Stimulated activated naive CD8-positive, alpha-beta T cell treated with anti-CD3 and anti-CD28 coated beads, Interleukin-15, Interleukin-2, amounts not matched to agents 100 U/mL and 50 U/mL, for 24 hours (primary cell): ENCODE results near the gene GALNT2.

Experiments used
- ATAC-seq: fragments of 150-1000 bp; cut with Tn5 transposase; one replicate; pipeline ENCODE4 v1.10.0; 2021
- DNase-seq: peaks from one replicate; pipeline ENCODE4 v3.0.0; 2021

GALNT2 gene

GRCh38 chr1:230066466-230067404 is at the start of gene GALNT2:
Gene GALNT2 (plus strand): TSS chr1:230067238. CDS start chr1:230067281, 43 bp downstream.
- DNase-seq: peak; percentile 90
- peak; percentile 93 for ATAC-seq

GRCh38 chr1:230020451-230020850 is 46.6 kb upstream of the GALNT2 start:
- ATAC-seq (no peak), DNase-seq (no peak)

GRCh38 chr1:230022666-230023380 is 44.2 kb upstream of the GALNT2 start:
- ATAC-seq: no peak
- no peak for DNase-seq

- DNase-seq (no peak), ATAC-seq (no peak)
Observed at GRCh38 chr1:230025686-230026085, 41.4 kb upstream of the GALNT2 start.

- DNase-seq: no peak
- no peak for ATAC-seq
Observed at GRCh38 chr1:230026139-230026538, 40.9 kb upstream of the GALNT2 start.

- no peak for DNase-seq
- no peak for ATAC-seq
Observed at GRCh38 chr1:230026572-230026971, 40.5 kb upstream of the GALNT2 start.

- ATAC-seq (no peak), DNase-seq (no peak)
Observed at GRCh38 chr1:230028602-230029223, 38.3 kb upstream of the GALNT2 start.

- DNase-seq (no peak), ATAC-seq (no peak)
Observed at GRCh38 chr1:230029244-230029941, 37.6 kb upstream of the GALNT2 start.

GRCh38 chr1:230030122-230030821 is 36.8 kb upstream of the GALNT2 start:
- DNase-seq (no peak), ATAC-seq (no peak)

GRCh38 chr1:230031131-230031530 is 35.9 kb upstream of the GALNT2 start:
- ATAC-seq (peak; percentile 79), DNase-seq (no peak)

- DNase-seq (no peak), ATAC-seq (no peak)
Observed at GRCh38 chr1:230032516-230033281, 34.3 kb upstream of the GALNT2 start.

GRCh38 chr1:230037261-230037660 is 29.8 kb upstream of the GALNT2 start:
- DNase-seq (no peak), ATAC-seq (no peak)

GRCh38 chr1:230040440-230040839 is 26.6 kb upstream of the GALNT2 start:
- ATAC-seq: no peak
- DNase-seq: no peak

GRCh38 chr1:230043081-230043480 is 24.0 kb upstream of the GALNT2 start:
- ATAC-seq (no peak), DNase-seq (no peak)

- ATAC-seq: no peak
- DNase-seq: no peak
Observed at GRCh38 chr1:230044729-230045128, 22.3 kb upstream of the GALNT2 start.

- ATAC-seq (no peak), DNase-seq (no peak)
Observed at GRCh38 chr1:230047114-230047865, 19.7 kb upstream of the GALNT2 start.

- ATAC-seq (no peak), DNase-seq (no peak)
Observed at GRCh38 chr1:230048322-230048721, 18.7 kb upstream of the GALNT2 start.

GRCh38 chr1:230048922-230049321 is 18.1 kb upstream of the GALNT2 start:
- no peak for DNase-seq
- no peak for ATAC-seq

- ATAC-seq: no peak
- DNase-seq: no peak
Observed at GRCh38 chr1:230049731-230050130, 17.3 kb upstream of the GALNT2 start.
